HepG2 (cell line): ENCODE measurements around the gene SLC25A47. TPM values are rescaled to one million over a fixed set of nuclear protein-coding genes. Genes with fewer than 3 reads are reported as not detected.

ENCODE experiments used
- ATAC-seq: fragments of 200-7000 bp; cut with Tn5 transposase; 3 replicates; pipeline ENCODE4 v1.9.1; 2020; ENCODE audit warnings: mild to moderate bottlenecking, moderate library complexity
- BruUV-seq: library from RNA; stranded (reverse); fragments of 400-500 nt; replicated peaks from 2 replicates; lab custom pipeline; 2021; lab: Mats Ljungman, UMichigan
- CTCF ChIA-PET: fragments of 300-600 bp; formaldehyde crosslinking; extraction: SDS; loops from one replicate; lab custom pipeline; 2021; ENCODE audit warnings: low total read pairs, inconsistent platforms, low intra/inter-chr PET ratio; lab: Yijun Ruan, JAX
- POLR2A ChIA-PET: fragments of 350-600 bp; sonication (Branson Sonifier 250); formaldehyde crosslinking; loops from one replicate; lab custom pipeline; 2020; ENCODE audit warnings: antibody characterized with exemption, inconsistent platforms; lab: Yijun Ruan, JAX
- DNase-seq: peaks from one replicate; pipeline ENCODE4 v3.0.0-alpha.2; 2015; ENCODE audit warnings: low spot score
- FAIRE-seq: peaks from 3 replicates; lab custom pipeline; 2011; peaks lifted over from hg19 to GRCh38; lab: Jason Lieb, UNC
- H2AFZ ChIP-seq: one replicate; pipeline ENCODE4 v1.6.1; 2011; ENCODE audit warnings: low read length, inconsistent platforms
- H3K27ac ChIP-seq: fragments of 300-600 bp; 3 replicates; pipeline ENCODE4 v1.8.0; 2011; ENCODE audit warnings: mixed run types, mild to moderate bottlenecking, mixed read lengths, low read length, inconsistent platforms; ENCODE audit not compliant: insufficient read depth; ENCODE audit errors: extremely low read length
- H3K27me3 ChIP-seq, 2 experiments: fragments of 200-600 bp in 1 of 2; 2 replicates in 1 of 2; 3 replicates in 1 of 2; pipeline versions ENCODE4 v1.6.0 to v1.8.0; 2011; ENCODE audit warnings: low read length in 2 of 2, mild to moderate bottlenecking in 2 of 2, moderate library complexity in 2 of 2, inconsistent platforms in 1 of 2; ENCODE audit not compliant: insufficient read depth in 2 of 2, control insufficient read depth in 1 of 2
- H3K36me3 ChIP-seq, 2 experiments: fragments of 200-600 bp in 1 of 2; replicated peaks in 1 of 2; 2 replicates in 1 of 2; 3 replicates in 1 of 2; pipeline versions ENCODE4 v1.5.1 to v1.8.0; 2011; ENCODE audit warnings: low read length in 2 of 2, inconsistent platforms in 1 of 2; ENCODE audit not compliant: insufficient read depth in 2 of 2, control insufficient read depth in 1 of 2
- H3K4me1 ChIP-seq: 2 replicates; pipeline ENCODE4 v1.5.1; 2012; ENCODE audit warnings: low read length, inconsistent platforms; ENCODE audit not compliant: insufficient read depth
- H3K4me2 ChIP-seq: 2 replicates; pipeline ENCODE4 v1.6.0; 2011; ENCODE audit warnings: low read depth, low read length, inconsistent platforms
- H3K4me3 ChIP-seq, 3 experiments: fragments of 200-600 bp in 1 of 3; sonication (generic), shearing (Covaris generic) in 1 of 3; replicated peaks in 1 of 3; 2 replicates each; pipeline ENCODE4 v1.5.1; 2011 to 2016; ENCODE audit warnings: low read length in 3 of 3, inconsistent platforms in 2 of 3, low read depth in 2 of 3, mild to moderate bottlenecking in 2 of 3, control low read depth in 1 of 3, mixed read lengths in 1 of 3; ENCODE audit not compliant: insufficient read depth in 1 of 3
- H3K79me2 ChIP-seq: one replicate; pipeline ENCODE4 v1.6.1; 2011; ENCODE audit warnings: low read length, inconsistent platforms; ENCODE audit not compliant: insufficient read depth
- H3K9ac ChIP-seq: 2 replicates; pipeline ENCODE4 v1.6.0; 2011; ENCODE audit warnings: mild to moderate bottlenecking, low read depth, low read length, inconsistent platforms; ENCODE audit not compliant: insufficient read depth
- H3K9me3 ChIP-seq: 2 replicates; pipeline ENCODE4 v1.5.1; 2012; ENCODE audit warnings: mild to moderate bottlenecking, low read length
- H4K20me1 ChIP-seq: 2 replicates; pipeline ENCODE4 v1.6.0; 2011; ENCODE audit warnings: inconsistent platforms, mild to moderate bottlenecking, low read length, moderate library complexity; ENCODE audit not compliant: insufficient read depth
- DBP ChIP-seq: sonication (generic); formaldehyde crosslinking; IDR thresholded peaks from 2 replicates; pipeline ENCODE4 v1.4.0; 2020; ENCODE audit warnings: missing genetic modification reagents; ENCODE audit errors: not compliant biosample characterization
- FOSL2 ChIP-seq: sonication (generic); formaldehyde crosslinking; IDR thresholded peaks from 2 replicates; pipeline ENCODE4 v1.4.0; 2020; ENCODE audit warnings: missing genetic modification reagents
- FOXO4 ChIP-seq: sonication (generic); formaldehyde crosslinking; conservative IDR thresholded peaks from 2 replicates; pipeline ENCODE4 v1.8.1; 2023; ENCODE audit warnings: missing genetic modification reagents
- HIVEP1 ChIP-seq: sonication (generic); formaldehyde crosslinking; IDR thresholded peaks from 2 replicates; pipeline ENCODE4 v1.4.0; 2020; ENCODE audit warnings: mild to moderate bottlenecking, missing genetic modification reagents
- MIER2 ChIP-seq: IDR thresholded peaks from 2 replicates; pipeline ENCODE4 v1.6.1; 2016; ENCODE audit warnings: missing biosample characterization, missing genetic modification reagents
- NFE2L1 ChIP-seq: sonication (generic); formaldehyde crosslinking; IDR thresholded peaks from 2 replicates; pipeline ENCODE4 v1.4.0; 2020; ENCODE audit warnings: missing genetic modification reagents, mild to moderate bottlenecking, borderline replicate concordance
- SRY ChIP-seq: sonication (generic); formaldehyde crosslinking; IDR thresholded peaks from 2 replicates; pipeline ENCODE4 v1.8.0; 2022; ENCODE audit warnings: mild to moderate bottlenecking, missing genetic modification reagents
- SYNCRIP ChIP-seq: fragments of 200-400 bp; formaldehyde crosslinking; IDR thresholded peaks from 2 replicates; pipeline ENCODE4 v1.6.1; 2018; ENCODE audit warnings: mild to moderate bottlenecking, low read depth, low read length; ENCODE audit not compliant: insufficient read depth
- TRIM22 ChIP-seq: fragments of 450-650 bp; IDR thresholded peaks from 2 replicates; pipeline ENCODE4 v1.6.1; 2017
- ZFP82 ChIP-seq: sonication (generic); formaldehyde crosslinking; IDR thresholded peaks from 2 replicates; pipeline ENCODE4 v1.5.1; 2020; ENCODE audit warnings: mild to moderate bottlenecking, missing genetic modification reagents, borderline replicate concordance
- WGBS: methylation state at CpG from one replicate; pipeline ENCODE4 v1.1.6; 2017; ENCODE audit warnings: low lambda C conversion rate; 5-methylcytosine and 5-hydroxymethylcytosine counted together
- in situ Hi-C: cut with HindIII; loops from 2 replicates; pipeline ENCODE4 v1.10.0; 2017; ENCODE audit warnings: low pct_unique_long_range_greater_than_20kb; ENCODE audit not compliant: extremely low pct_ligation_motif_present
- intact Hi-C: fragments of 100-400 bp; cut with micrococcal nuclease; formaldehyde crosslinking; loops from one replicate; pipeline ENCODE4 v1.10.0; 2022; ENCODE audit not compliant: unreplicated experiment
- polyA plus RNA-seq, 8 experiments: library from polyadenylated mRNA; depleted of rRNA in 3 of 8; stranded (reverse) in 7 of 8; unstranded in 1 of 8; fragments of >200 nt; fragmentation: Illumina TruSeq in 4 of 8; extraction: Trizol in 4 of 8; gene quantifications; 2 replicates each; pipeline versions ENCODE4 v1.2.1 to v1.2.3, GENCODE V29; 2011 to 2016; ENCODE audit warnings: low read depth in 4 of 8, missing spikeins in 1 of 8, mixed read lengths in 1 of 8; ENCODE audit not compliant: insufficient read depth in 1 of 8
- total RNA-seq, 5 experiments: library from RNA; depleted of rRNA; stranded (reverse); fragments of >200 nt; fragmentation: Illumina TruSeq; extraction: Trizol; gene quantifications; 2 replicates each; pipeline ENCODE4 v1.2.3, GENCODE V29; 2016; ENCODE audit warnings: low read depth in 1 of 5

Gene SLC25A47
- total and polyA plus RNA-seq, 2 of the 13 experiments (the other 11 are each of a cell fraction or from before 2014, with no cell fraction given), result 1.0 to 1.7 TPM

- 81% methylated on average over 1 of the region's 1 CpG for WGBS
- CTCF ChIA-PET, result no interaction called here
- intact Hi-C loops, result no loop called here
Measured at GRCh38 chr14:100364403-100364802, 41.3 kb downstream of the SLC25A47 start.

More at GRCh38 chr14:100364403-100364802, 41.3 kb downstream of the SLC25A47 start:
- Histone ChIP-seq H3K4me3 (no peak overlapping the region), H3K36me3 (peaks cover 8 to 54% of the 10 kb centered on the region in 2 experiments), H3K27ac (no peak overlapping the region), H3K9me3 (no peaks in the 10 kb centered on the region), H3K9ac (no peak overlapping the region), H3K79me2 (no peaks in the 10 kb centered on the region), H3K27me3 (no peaks in the 10 kb centered on the region), H3K4me2 (no peak overlapping the region), H4K20me1 (no peaks in the 10 kb centered on the region), H3K4me1 (no peaks in the 10 kb centered on the region), H2AFZ (no peak overlapping the region)
- no peak for FAIRE-seq
- ATAC-seq, result no peak
- BruUV-seq, result no TSS peak
- TF ChIP-seq HIVEP1 (CRISPR knock-in tag) (no peak), NFE2L1 (no peak), MIER2 (CRISPR knock-in tag) (no peak), FOXO4 (CRISPR knock-in tag) (no peak), FOSL2 (CRISPR knock-in tag) (no peak), SYNCRIP (no peak), ZFP82 (CRISPR knock-in tag) (no peak), SRY (CRISPR knock-in tag) (no peak), DBP (no peak), TRIM22 (no peak)
- no peak for DNase-seq
- in situ Hi-C loops, result no loop called here
- POLR2A ChIA-PET, result no interaction called here
